Activated T-cell treated with anti-CD3 and anti-CD28 coated beads for 1 hour (primary cell): ENCODE results near the gene CKS1B.

ENCODE experiments used
- DNase-seq: peaks from one replicate; pipeline ENCODE4 v3.0.0-alpha.2; 2020; ENCODE audit warnings: low read depth

CKS1B gene

GRCh38 chr1:154945962-154946850 is 28.3 kb upstream of the CKS1B start:
- DNase-seq, result no peak

GRCh38 chr1:154948079-154948478 is 26.4 kb upstream of the CKS1B start:
- no peak for DNase-seq

- peak; percentile 52 for DNase-seq
Observed at GRCh38 chr1:154951901-154952657, 22.4 kb upstream of the CKS1B start.

- DNase-seq, result no peak
Observed at GRCh38 chr1:154952664-154953063, 21.8 kb upstream of the CKS1B start.

- no peak for DNase-seq
Observed at GRCh38 chr1:154953611-154954038, 20.9 kb upstream of the CKS1B start.

GRCh38 chr1:154954541-154954940 is 19.9 kb upstream of the CKS1B start:
- DNase-seq, result no peak

- peak; percentile 80 for DNase-seq
Observed at GRCh38 chr1:154955039-154955717, 19.3 kb upstream of the CKS1B start.

GRCh38 chr1:154955718-154956543 is 18.6 kb upstream of the CKS1B start, which contains the start of gene PBXIP1:
PBXIP1 (minus strand) TSS chr1:154956099; CDS start chr1:154953721, 2,378 bp downstream.
- peak; percentile 62 for DNase-seq

- DNase-seq, result no peak
Observed at GRCh38 chr1:154956544-154956941, 17.9 kb upstream of the CKS1B start.

GRCh38 chr1:154957091-154957657 is 17.3 kb upstream of the CKS1B start:
- no peak for DNase-seq

GRCh38 chr1:154958036-154958435 is 16.4 kb upstream of the CKS1B start:
- no peak for DNase-seq

GRCh38 chr1:154958681-154959425 is 15.6 kb upstream of the CKS1B start:
- DNase-seq, result no peak

GRCh38 chr1:154959426-154959780 is 15.1 kb upstream of the CKS1B start:
- no peak for DNase-seq

- DNase-seq, result no peak
Observed at GRCh38 chr1:154960446-154961136, 13.9 kb upstream of the CKS1B start.

GRCh38 chr1:154961207-154962155 is 13.0 kb upstream of the CKS1B start, which contains the start of gene PYGO2:
PYGO2 (minus strand) TSS chr1:154961782; CDS start chr1:154961576, 206 bp downstream.
- DNase-seq, result peak; percentile 64

- DNase-seq, result no peak
Observed at GRCh38 chr1:154962156-154962749, 12.2 kb upstream of the CKS1B start.

- no peak for DNase-seq
Observed at GRCh38 chr1:154962795-154963330, 11.6 kb upstream of the CKS1B start.

GRCh38 chr1:154963643-154964042 is 10.8 kb upstream of the CKS1B start:
- no peak for DNase-seq
